Measurements from ENCODE around the gene CDC42EP2.
"Not testable (repeated sequence)": the region's sequence is repeated elsewhere in the genome, so short reads cannot be mapped to it uniquely, and the experiment has no call there.

The CDC42EP2 gene

GRCh38 chr11:65320386-65321075, 5.9 kb downstream of the CDC42EP2 start:
- DNase-seq (ENCODE audit: low spot score): no peak

- no peak for DNase-seq (ENCODE audit: low spot score)
Measured at GRCh38 chr11:65321076-65321475, 6.4 kb downstream of the CDC42EP2 start.

- DNase-seq (ENCODE audit: low spot score): no peak
Measured at GRCh38 chr11:65321828-65322485, 7.3 kb downstream of the CDC42EP2 start.

DNA sequence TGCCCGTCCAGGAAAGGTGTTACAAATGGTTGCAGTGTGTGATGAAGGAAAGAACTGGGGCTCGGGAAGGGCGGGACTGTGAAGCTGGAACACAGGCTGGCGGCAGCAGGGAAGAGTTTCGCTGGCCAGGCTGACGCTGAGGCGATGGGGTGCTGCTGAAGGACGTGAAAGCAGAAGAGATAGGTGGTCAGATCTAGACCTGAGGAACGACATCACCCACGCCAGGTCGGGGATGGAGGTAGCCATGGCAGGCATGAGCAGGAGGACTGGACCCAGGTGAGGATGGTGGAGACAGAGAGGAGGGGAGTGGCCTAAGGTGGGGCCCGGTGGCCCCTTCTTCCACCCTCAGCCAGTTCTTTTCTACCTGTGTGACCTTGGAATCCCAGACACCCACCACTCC, 9.1 kb downstream of the CDC42EP2 start:
- no peak for DNase-seq (ENCODE audit: low spot score)

DNA sequence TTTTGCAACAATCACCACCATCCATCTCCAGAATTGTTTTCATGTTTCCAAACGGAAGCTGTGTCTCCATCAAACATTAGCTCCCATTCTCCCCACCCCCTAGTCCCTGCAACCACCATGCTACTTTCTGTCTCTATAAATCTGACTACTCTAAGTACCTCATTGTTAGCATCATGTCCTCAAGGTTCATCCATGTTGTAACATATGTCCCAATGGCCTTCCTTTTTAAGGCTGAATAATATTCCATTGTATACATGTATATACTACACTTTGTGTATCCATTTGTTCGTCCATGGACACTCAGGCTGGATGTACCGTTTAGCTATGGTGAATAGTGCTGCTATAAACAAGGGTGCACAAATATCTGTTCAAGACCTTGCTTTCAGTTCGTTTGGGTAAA, 10.8 kb downstream of the CDC42EP2 start:
- DNase-seq (ENCODE audit: low spot score): no peak

DNA sequence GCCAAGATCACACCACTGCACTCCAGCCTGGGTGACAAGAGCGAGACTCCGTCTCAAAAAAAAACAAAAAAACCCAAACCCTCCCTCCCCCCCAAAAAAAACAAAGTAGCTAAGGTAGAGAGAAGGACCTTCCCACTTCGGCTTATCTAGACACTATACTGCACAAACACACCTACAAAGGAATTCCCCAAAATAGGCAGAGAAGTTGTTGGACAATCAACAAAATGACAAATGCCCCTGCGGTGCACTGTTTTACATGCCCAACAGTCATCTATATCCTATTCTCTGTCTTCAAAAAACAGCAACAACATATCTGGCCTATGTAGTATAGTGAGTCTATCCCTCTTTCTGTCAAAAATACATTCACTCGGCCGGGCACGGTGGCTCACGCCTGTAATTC, 12.4 kb downstream of the CDC42EP2 start:
- no peak for DNase-seq (ENCODE audit: low spot score)

DNA sequence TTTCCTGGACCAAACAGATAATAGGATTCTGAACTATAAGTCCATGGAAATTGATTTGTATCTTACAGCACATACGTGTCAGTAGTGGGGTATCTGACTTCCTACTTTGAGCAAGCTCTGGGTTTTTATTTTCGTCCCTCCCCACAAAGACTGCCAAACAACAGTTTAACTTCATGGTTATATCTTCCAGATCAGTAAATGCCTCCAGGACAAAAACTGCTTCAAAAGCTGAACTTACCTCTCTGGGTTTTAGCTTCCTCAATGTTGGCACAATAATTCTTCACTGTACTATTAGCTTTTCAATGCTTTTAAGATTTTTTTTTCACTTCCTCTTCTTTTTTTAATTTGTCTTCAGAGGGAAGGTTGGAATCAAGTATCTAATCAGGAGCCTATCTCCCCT, 14.8 kb downstream of the CDC42EP2 start:
- no peak for DNase-seq (ENCODE audit: low spot score)

DNA sequence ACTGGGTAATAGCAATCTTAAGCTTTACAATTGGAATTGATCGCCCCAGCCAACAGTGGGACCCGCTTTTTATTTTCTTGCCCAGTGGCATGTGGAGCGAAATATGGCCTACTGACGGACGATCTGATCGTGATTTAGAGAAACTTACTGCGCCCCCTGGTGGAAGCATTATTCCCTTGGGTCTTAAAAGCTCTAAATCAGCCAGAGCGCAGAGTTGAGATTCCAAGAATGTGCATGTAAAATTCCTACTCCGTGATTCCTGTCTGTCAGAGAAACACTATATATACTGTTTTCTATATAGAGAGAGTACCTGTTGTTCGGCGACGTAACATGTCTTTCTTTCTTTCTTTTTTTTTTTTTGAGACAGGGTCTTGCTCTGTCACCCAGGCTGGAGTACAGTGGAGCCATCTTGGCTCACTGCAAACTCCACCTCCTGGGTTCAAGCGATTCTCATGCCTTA, 15.3 kb downstream of the CDC42EP2 start:
- peak; percentile 87 for DNase-seq (ENCODE audit: low spot score)

- no peak for DNase-seq (ENCODE audit: low spot score)
Measured at GRCh38 chr11:65330544-65330943, 15.9 kb downstream of the CDC42EP2 start.

DNA sequence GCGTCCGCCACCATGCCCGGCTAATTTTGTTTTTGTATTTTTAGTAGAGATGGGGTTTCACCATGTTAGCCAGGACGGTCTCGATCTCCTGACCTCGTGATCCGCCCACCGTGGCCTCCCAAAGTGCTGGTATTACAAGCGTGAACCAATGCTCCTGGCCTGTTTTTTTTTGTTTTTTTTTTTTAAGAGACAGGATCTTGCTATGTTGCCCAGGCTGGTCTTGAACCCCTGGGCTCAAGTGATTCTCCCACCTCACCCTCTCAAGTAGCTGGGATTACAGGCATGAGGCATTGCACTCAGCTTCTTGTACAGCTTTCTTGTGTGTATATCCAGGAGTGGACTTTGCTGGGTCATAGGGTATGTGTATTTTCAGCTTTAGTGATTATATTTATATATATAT, 17.9 kb downstream of the CDC42EP2 start:
- DNase-seq (ENCODE audit: low spot score): not testable (repeated sequence)

DNA sequence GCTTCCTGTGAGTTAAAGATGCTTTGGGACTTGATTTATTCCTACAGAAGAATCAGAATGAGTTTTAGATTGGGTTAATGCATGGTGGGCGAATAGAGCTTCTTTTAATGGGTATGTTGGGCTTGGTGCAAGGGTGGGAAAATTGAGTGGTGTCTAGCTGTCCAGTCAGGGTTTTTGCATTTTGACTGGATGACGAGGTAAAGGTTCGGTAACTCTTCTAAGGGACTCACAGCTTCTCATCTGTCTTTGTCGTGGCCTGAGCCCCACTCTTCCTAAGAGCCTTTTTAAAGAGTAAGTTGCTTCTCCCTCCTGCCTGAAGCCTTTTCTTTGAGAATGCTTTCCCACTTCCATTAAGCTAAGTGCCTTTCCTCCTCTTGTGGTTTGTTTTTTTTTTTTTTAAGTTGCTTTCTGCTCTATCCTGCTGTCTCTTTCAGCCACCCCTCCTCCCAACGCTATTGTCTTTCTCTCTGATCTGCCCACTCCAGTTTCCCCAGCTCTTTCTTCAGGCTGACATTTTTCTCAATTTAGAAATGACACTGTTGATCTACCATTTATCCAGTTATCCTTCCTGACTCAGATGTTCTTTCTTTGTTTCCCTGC, 20.1 kb downstream of the CDC42EP2 start:
- no peak for DNase-seq (ENCODE audit: low spot score)

GRCh38 chr11:65338676-65339075, 24.0 kb downstream of the CDC42EP2 start:
- DNase-seq (ENCODE audit: low spot score): no peak

DNA sequence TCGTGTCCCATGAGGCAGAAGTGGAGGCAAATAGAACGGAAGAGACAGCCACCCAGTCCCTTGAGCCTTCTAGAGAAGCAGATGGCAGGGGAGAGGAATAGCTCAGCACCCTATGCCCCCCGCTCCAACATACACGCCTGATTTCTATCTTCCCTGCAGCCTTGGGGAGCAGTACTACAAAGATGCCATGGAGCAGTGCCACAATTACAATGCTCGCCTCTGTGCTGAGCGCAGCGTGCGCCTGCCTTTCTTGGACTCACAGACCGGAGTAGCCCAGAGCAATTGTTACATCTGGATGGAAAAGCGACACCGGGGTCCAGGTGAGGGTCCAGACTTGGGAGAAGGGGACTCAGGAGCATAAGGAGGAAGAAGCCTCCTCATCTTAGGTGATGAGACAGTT, 25.6 kb downstream of the CDC42EP2 start:
- no peak for DNase-seq (ENCODE audit: low spot score)

GRCh38 chr11:65341856-65342255, 27.2 kb downstream of the CDC42EP2 start:
- DNase-seq (ENCODE audit: low spot score): no peak

- no peak for DNase-seq (ENCODE audit: low spot score)
Measured at GRCh38 chr11:65351511-65351910, 36.8 kb downstream of the CDC42EP2 start.

GRCh38 chr11:65352783-65353182, 38.1 kb downstream of the CDC42EP2 start:
- no peak for DNase-seq (ENCODE audit: low spot score)

DNA sequence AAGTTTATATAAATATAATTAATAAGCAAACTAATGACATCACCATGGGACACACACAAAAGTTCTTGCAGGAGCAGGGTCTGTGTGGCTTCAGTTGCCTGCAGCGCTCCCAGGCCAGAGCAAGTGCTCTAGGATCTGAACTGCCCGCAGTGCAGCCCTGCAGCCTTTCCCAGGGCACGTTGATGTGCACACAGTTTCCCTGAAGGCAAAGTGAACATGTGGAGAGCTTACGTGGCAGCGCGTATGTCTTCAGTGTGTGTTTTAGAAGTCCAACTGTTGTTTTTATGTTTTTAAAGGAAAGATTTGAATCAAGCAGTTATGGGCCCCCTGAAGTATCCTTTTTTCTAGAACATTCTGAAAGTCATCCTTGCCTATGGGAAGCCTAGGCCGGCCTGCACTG, 38.7 kb downstream of the CDC42EP2 start:
- DNase-seq (ENCODE audit: low spot score): no peak

GRCh38 chr11:65353900-65354264, 39.2 kb downstream of the CDC42EP2 start:
- DNase-seq (ENCODE audit: low spot score): no peak

DNA sequence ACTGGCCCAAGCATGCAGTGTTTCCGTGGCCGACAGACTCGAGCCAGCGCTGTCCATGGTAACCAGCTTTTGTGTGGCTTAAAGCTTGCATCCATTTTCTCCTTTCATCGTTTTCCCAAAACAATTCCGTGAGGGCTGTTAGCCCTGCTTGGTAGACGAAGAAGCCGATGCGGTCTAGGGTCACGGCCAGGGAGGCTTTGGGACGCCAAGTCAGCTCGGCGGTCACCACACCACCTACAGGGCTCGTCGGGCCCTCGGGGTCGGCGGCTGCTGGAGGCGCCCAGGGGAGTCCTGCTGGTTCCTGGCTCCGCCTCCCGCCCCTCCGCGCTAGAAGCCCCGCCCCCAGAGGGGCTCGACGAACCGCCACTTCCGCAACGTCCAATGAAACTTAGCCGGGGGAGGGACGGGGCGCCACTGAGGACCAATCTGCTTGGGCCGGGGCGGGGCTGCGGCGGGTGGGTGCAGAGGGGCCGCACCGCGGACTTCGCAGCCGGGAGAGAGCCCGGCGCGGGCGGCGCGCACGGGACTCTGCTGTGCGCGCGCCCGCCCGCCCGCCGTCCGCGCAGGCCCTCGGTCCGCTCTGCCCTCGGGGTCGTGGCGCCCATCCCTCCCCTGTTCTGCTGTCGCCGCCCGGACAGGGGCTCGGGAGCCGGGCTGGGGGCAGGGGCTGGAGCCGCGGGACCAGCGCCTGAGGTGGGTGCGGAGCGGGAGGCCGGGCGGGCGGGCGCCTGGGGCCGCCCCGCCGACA, 39.8 kb downstream of the CDC42EP2 start, which contains the start of gene TIGD3:
Gene TIGD3 (plus strand): TSS at position 487 of the 748 bp plus-strand sequence. CDS start 1,058 bp downstream, outside the sequence.
- DNase-seq (ENCODE audit: low spot score): peak; percentile 94

GRCh38 chr11:65355013-65355775, 40.5 kb downstream of the CDC42EP2 start:
- no peak for DNase-seq (ENCODE audit: low spot score)

DNA sequence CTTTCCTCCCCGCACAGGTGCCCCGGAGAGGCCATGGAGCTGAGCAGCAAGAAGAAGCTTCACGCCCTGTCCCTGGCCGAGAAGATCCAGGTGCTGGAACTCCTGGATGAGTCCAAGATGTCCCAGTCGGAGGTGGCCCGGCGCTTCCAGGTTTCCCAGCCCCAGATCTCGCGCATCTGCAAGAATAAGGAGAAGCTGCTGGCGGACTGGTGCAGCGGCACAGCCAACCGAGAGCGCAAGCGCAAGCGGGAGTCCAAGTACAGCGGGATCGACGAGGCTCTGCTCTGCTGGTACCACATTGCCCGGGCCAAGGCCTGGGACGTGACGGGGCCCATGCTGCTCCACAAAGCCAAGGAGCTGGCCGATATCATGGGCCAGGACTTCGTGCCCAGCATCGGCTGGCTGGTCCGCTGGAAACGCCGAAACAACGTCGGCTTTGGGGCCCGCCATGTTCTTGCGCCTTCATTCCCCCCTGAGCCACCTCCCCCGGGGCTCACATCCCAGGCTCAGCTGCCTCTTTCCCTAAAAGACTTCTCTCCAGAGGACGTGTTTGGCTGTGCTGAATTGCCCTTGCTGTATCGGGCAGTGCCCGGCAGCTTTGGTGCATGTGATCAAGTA, 41.2 kb downstream of the CDC42EP2 start:
- DNase-seq (ENCODE audit: low spot score): no peak
